Activated CD4-positive, alpha-beta T cell treated with anti-CD3 and anti-CD28 coated beads for 36 hours (primary cell): ENCODE results near the gene GNG8. TPM values are rescaled to one million over a fixed set of nuclear protein-coding genes. Genes with fewer than 3 reads are reported as not detected.
"Not testable (repeated sequence)": the region's sequence is repeated elsewhere in the genome, so short reads cannot be mapped to it uniquely, and the experiment has no call there.

Source experiments
- ATAC-seq: fragments of 200-7000 bp; cut with Tn5 transposase; one replicate; pipeline ENCODE4 v1.10.0; 2021; ENCODE audit warnings: mild to moderate bottlenecking, moderate library complexity
- CTCF ChIA-PET: fragments of 350-600 bp; sonication (Branson Sonifier 250); formaldehyde crosslinking; loops from one replicate; lab custom pipeline; 2021; ENCODE audit warnings: antibody characterized with exemption; lab: Charles Lee
- POLR2A ChIA-PET: fragments of 350-600 bp; sonication (Branson Sonifier 250); formaldehyde crosslinking; loops from one replicate; lab custom pipeline; 2021; ENCODE audit warnings: antibody characterized with exemption, inconsistent platforms; lab: Charles Lee
- DNase-seq: peaks from one replicate; pipeline ENCODE4 v3.0.0-alpha.2; 2020
- H3K27ac Mint-ChIP-seq: one replicate; pipeline ENCODE4 v1.8.0; 2021; ENCODE audit warnings: mixed read lengths
- H3K27me3 Mint-ChIP-seq: one replicate; pipeline ENCODE4 v1.8.0; 2021; ENCODE audit warnings: mixed read lengths
- H3K36me3 Mint-ChIP-seq: one replicate; pipeline ENCODE4 v1.8.0; 2021; ENCODE audit warnings: low read depth, mixed read lengths
- H3K4me1 Mint-ChIP-seq: one replicate; pipeline ENCODE4 v1.8.0; 2021; ENCODE audit warnings: mixed read lengths
- H3K4me3 Mint-ChIP-seq: one replicate; pipeline ENCODE4 v1.8.0; 2021; ENCODE audit warnings: mild to moderate bottlenecking, moderate library complexity, mixed read lengths
- H3K9me3 Mint-ChIP-seq: one replicate; pipeline ENCODE4 v1.8.0; 2021; ENCODE audit warnings: low read depth, mixed read lengths
- intact Hi-C, 2 experiments: fragments of 100-400 bp; cut with DNase I in 1 of 2; cut with micrococcal nuclease in 1 of 2; formaldehyde crosslinking; loops; one replicate each; pipeline versions ENCODE4 v1.14.2 to v1.15.1; 2022 to 2024; cut with DNase I, micrococcal nuclease
- total RNA-seq, 2 experiments: library from RNA; stranded (reverse); gene quantifications; one replicate each; pipeline ENCODE4 v1.2.3, GENCODE V29; 2021

The GNG8 gene
- total RNA-seq, 2 experiments from 2014 or later = 13.8 to 17.4 TPM

DNA sequence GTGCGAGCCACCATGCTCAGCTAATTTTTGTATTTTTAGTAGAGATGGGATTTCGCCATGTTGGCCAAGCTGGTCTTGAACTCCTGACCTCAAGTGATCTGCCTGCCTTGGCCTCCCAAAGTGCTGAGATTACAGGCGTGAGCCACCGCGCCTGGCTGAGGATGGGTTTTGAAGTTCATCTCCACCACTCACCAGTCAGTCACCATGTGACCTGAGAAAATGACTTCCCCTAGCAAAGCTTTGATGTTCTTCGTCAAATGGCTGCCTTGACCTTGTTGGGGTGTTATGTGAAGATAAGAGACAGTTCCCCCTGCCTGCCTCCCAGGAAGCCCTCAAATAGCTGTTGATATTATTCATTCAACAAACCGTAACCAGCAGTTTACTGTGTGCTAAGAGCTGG lies 7.0 kb downstream of the GNG8 start:
- POLR2A ChIA-PET = interaction anchor here (1.0 to 1.1 kb wide), 2 partner anchors 9 to 18 kb away, joined by 4 read pairs; no protein-coding TSS in a partner anchor
- H3K4me3 Mint-ChIP-seq, H3K36me3 Mint-ChIP-seq, intact Hi-C loops, ATAC-seq, DNase-seq, H3K27me3 Mint-ChIP-seq, H3K9me3 Mint-ChIP-seq: not testable (repeated sequence)
- H3K4me1 Mint-ChIP-seq = peaks cover 27% of the 10 kb centered on the region
- peak overlapping the region; percentile 59 for H3K27ac Mint-ChIP-seq
- CTCF ChIA-PET = interaction anchor here (0.7 to 5.2 kb wide), 8 partner anchors 10 to 99 kb away, joined by 3 to 28 read pairs (median 3); partner anchors contain the start of genes CALM3 and DACT3

DNA sequence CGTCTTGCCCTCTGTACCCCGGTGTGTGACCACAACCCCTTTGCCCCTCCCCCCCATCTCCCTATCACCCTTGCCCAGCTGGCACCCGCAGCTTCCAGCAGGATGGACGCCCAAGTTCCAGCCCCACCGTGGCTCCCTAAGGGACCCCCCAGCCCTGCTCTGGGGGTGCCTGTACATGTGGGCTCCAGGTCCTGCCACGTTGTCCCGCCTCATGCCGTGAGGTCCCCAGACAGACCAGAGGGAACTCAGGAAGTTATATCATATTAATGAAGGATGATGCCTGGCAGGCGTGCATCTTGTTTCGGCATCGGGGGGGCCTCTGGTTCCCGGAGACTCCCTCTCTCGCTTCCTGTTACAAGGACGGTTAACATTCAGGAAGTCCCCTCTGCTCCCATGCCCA lies 9.6 kb downstream of the GNG8 start:
- no peaks in the 10 kb centered on the region for H3K27me3 Mint-ChIP-seq
- CTCF ChIA-PET = interaction anchor here (0.5 to 2.5 kb wide), 5 partner anchors 9 to 484 kb away, joined by 3 to 10 read pairs (median 3); no protein-coding TSS in a partner anchor
- POLR2A ChIA-PET = no interaction called here
- peaks cover 31% of the 10 kb centered on the region for H3K4me1 Mint-ChIP-seq
- intact Hi-C loops = no loop called here
- no peak for DNase-seq
- no peak for ATAC-seq
- H3K27ac Mint-ChIP-seq = no peak overlapping the region
- no peak overlapping the region for H3K4me3 Mint-ChIP-seq
- no peaks in the 10 kb centered on the region for H3K9me3 Mint-ChIP-seq
- peaks cover 21% of the 10 kb centered on the region for H3K36me3 Mint-ChIP-seq

DNA sequence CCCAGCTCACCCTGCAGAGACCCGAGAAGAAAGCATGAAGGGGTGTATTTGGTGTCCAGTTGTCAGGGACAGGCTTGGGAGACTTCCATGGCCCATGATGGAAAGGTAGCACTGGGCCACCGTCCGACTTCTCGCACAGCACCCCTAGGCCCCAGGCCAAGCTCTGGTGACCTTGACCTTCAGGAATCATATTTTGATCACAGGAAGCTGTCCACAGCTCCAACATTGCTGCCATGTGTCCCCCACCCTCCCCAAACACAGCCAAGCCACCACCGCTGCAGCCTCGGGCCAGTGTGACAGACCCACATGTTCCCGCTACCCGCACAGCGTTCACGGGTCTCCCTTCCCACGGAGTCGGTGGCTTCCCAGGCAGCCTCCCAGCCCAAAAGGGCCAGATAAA lies 10.3 kb downstream of the GNG8 start:
- Mint-ChIP-seq H3K4me3 (no peak overlapping the region), H3K27me3 (no peaks in the 10 kb centered on the region), H3K4me1 (peaks cover 39% of the 10 kb centered on the region), H3K9me3 (no peaks in the 10 kb centered on the region), H3K27ac (peak overlapping the region; percentile 31), H3K36me3 (peaks cover 26% of the 10 kb centered on the region)
- ChIA-PET POLR2A (no interaction called here), CTCF (interaction anchor here (0.6 to 2.5 kb wide), 6 partner anchors 8 to 385 kb away, joined by 3 to 10 read pairs (median 3); no protein-coding TSS in a partner anchor)
- intact Hi-C loops = no loop called here
- no peak for ATAC-seq
- no peak for DNase-seq

DNA sequence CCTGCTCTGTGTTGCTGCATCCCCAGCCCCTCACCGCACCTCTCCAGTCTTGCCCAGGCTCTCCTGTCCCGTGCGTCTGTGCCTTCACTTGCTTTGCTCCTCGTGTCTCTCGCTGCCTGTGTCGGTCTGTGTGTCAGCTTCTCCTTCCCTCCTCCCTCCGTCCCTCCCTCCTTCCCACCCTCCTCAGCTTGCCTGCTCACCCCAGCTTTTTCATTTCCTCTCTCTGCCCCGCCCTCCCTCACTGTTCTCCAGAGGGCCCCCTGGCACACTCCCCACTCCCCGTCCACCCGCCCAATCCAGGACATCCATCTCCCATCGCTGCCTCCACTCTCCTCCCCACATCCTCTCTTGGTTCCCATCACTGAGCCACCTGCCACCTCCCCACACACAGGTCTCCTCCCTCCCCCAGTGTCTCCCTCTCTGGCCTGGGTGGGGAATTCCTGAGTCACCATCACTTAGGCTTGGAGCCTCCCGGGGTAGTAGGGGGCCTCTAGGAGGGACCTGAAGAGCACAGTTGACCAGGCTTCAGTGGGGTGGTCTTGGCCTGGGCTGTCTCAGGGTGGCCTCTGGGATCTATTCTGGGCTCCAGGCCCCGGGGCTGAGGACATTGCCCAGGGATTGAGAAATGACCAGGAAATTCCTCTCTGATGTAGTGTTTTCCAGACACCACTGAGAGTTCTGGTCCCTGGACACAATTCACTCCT lies 10.9 kb downstream of the GNG8 start, which contains the start of gene PTGIR:
Gene PTGIR, minus strand, starts transcription at position 132 of the 704 bp plus-strand sequence. CDS start 864 bp downstream, outside the sequence.
- H3K27ac Mint-ChIP-seq = peak within 1 kb of the TSS; percentile 92
- intact Hi-C loops = loop anchor here in 1 of 2 experiments (5.0 kb wide), 1 partner anchor 162 kb away; the partner anchor contains the start of gene SLC1A5
- POLR2A ChIA-PET = no interaction called here
- CTCF ChIA-PET = interaction anchor here (0.6 to 2.5 kb wide), 5 partner anchors 8 to 86 kb away, joined by 3 to 10 read pairs (median 3); no protein-coding TSS in a partner anchor
- H3K4me3 Mint-ChIP-seq = peak within 1 kb of the TSS; percentile 82
- peaks cover 45% of the 10 kb centered on the region for H3K4me1 Mint-ChIP-seq
- H3K9me3 Mint-ChIP-seq = no peaks in the 10 kb centered on the region
- H3K36me3 Mint-ChIP-seq = peaks cover 31% of the 10 kb centered on the region
- peak; percentile 80 for ATAC-seq
- no peaks in the 10 kb centered on the region for H3K27me3 Mint-ChIP-seq
- peak; percentile 75 for DNase-seq

DNA sequence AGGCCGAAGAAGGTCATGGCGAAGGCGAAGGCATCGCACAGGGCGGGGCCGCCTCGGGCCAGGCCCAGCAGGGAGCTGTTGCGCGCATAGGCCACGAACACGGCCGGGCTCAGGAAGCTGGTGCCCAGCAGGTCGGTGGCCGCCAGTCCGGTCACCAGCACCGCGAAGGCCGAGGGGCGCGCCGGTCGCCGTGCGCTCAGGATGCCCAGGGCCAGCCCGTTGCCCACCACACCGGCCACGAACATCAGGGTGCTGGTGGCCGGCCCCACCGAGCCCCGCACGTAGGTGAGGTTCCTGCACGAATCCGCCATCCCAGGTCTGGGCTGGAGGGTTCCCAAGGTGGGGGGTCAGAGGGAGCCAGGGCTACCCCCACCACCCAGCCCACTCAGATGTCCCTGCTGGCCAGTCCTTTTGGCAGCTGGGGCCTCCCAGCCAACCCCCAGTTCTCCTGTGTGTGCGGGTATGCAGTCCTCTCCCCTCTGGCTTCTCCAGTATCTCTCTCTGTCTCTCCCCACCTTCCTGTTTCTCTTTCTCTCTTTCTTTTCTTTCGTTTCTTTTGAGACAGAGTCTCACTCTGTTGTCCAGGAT lies 12.0 kb downstream of the GNG8 start:
- H3K27ac Mint-ChIP-seq = peak overlapping the region; percentile 92
- ATAC-seq = no peak
- intact Hi-C loops = loop anchor here in 1 of 2 experiments (5.0 kb wide), 1 partner anchor 163 kb away; the partner anchor contains the start of gene SLC1A5
- CTCF ChIA-PET = interaction anchor here (2.5 to 4.0 kb wide), 2 partner anchors 10 to 11 kb away, joined by 10 to 12 read pairs; no protein-coding TSS in a partner anchor
- peaks cover 54% of the 10 kb centered on the region for H3K4me1 Mint-ChIP-seq
- DNase-seq = no peak
- H3K4me3 Mint-ChIP-seq = peak overlapping the region; percentile 82
- POLR2A ChIA-PET = no interaction called here
- H3K36me3 Mint-ChIP-seq = peaks cover 33% of the 10 kb centered on the region
- no peaks in the 10 kb centered on the region for H3K27me3 Mint-ChIP-seq
- H3K9me3 Mint-ChIP-seq = no peaks in the 10 kb centered on the region

DNA sequence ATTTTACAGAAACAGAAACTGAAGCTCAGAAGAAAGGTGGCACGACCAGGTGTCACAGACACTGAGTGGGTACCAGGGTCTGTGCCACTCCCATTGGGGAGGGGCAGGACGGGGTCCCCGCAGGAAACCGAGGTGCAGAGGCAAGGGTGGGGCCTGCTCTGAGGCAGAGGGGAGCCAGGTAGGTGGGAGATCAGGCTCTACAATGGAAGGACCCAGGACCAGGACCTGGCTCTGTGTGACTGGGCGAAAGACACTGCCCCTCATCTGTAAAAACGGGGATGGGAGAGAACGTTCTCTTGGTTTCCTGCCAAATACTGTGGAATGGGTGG lies 13.9 kb downstream of the GNG8 start:
- H3K27ac Mint-ChIP-seq = peak overlapping the region; percentile 66
- DNase-seq (no peak), ATAC-seq (no peak)
- CTCF ChIA-PET = interaction anchor here (0.6 to 14.4 kb wide), 9 partner anchors 10 to 233 kb away, joined by 3 to 206 read pairs (median 4); partner anchors contain the start of genes CALM3 and DACT3
- peak overlapping the region; percentile 66 for H3K4me3 Mint-ChIP-seq
- POLR2A ChIA-PET = no interaction called here
- peaks cover 65% of the 10 kb centered on the region for H3K4me1 Mint-ChIP-seq
- no peaks in the 10 kb centered on the region for H3K27me3 Mint-ChIP-seq
- intact Hi-C loops = loop anchor here in 1 of 2 experiments (5.0 kb wide), 1 partner anchor 165 kb away; the partner anchor contains the start of gene SLC1A5
- no peaks in the 10 kb centered on the region for H3K9me3 Mint-ChIP-seq
- peaks cover 38% of the 10 kb centered on the region for H3K36me3 Mint-ChIP-seq

DNA sequence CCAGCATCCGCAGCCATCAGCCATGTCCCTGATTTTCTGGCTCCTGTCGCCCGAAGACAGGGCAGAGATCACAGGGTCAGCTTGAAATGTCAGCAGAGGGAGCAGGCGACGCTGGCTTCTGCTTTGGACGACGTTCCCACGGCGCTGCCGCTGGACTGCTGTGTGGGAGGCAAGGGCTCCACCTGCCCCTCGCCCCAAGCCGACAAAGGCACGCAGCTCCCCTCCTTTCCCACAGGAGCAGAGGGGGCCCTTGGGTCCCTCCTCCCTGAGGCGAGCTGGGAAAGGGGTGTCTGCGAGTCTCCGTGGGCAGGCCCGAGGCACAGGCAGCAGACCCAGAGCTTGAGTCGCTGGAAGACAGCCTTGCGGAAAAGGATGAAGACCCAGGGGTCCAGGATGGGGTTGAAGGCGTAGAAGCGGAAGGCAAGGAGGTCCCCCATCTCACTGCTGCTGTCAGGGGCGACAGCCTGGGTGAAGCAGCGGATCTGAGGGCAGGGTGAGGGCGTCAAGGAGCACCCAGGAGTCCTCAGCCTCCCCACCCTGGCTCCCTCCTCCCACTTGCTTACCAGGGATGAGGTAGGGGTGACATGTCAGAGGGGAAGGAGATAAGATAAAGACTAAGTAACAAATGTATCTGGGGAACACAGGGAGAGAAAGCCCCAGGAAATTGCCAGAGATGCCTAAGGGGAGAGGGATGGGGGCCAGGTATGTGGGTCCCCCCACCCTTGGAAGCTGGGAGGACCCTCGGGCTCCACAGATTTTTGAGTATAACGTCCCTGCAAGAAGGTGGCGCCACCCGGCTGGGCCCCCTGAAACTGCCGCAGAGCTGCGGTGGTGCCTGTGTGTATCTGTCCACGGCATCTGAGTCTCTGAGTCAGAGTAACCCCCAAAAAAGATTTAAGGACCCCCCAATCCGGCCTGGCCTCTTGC lies 14.5 kb downstream of the GNG8 start:
- POLR2A ChIA-PET = no interaction called here
- peak overlapping the region; percentile 66 for H3K4me3 Mint-ChIP-seq
- no peak for ATAC-seq
- intact Hi-C loops = loop anchor here in 1 of 2 experiments (5.0 kb wide), 1 partner anchor 166 kb away; the partner anchor contains the start of gene SLC1A5
- CTCF ChIA-PET = interaction anchor here (0.6 to 14.4 kb wide), 12 partner anchors 9 to 233 kb away, joined by 3 to 206 read pairs (median 4); partner anchors contain the start of genes CALM3, DACT3 and GNG8
- no peaks in the 10 kb centered on the region for H3K27me3 Mint-ChIP-seq
- peak overlapping the region; percentile 94 for H3K27ac Mint-ChIP-seq
- H3K36me3 Mint-ChIP-seq = peaks cover 38% of the 10 kb centered on the region
- H3K4me1 Mint-ChIP-seq = peaks cover 71% of the 10 kb centered on the region
- peak; percentile 56 for DNase-seq
- H3K9me3 Mint-ChIP-seq = no peaks in the 10 kb centered on the region

DNA sequence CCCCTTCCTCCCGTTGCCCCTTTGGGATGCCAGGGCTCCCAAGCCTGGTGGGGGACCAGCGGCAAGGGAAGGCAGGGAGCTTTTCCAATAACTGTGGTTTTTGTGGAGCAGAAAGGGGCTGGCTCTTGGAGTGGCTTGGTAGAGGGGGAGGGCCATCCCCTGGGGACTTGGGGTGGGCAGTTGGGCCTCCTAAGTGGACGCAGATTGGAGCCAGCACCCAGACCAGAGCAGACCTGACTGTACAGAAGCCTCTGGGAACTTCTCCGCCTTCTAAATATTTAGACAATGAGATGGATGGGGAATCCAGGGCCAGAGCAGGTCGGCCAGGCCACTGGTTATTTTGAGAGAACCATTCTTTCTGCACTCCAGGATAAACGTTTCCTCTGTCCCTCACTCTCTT lies 15.3 kb downstream of the GNG8 start:
- Mint-ChIP-seq H3K36me3 (peaks cover 38% of the 10 kb centered on the region), H3K27me3 (no peaks in the 10 kb centered on the region), H3K27ac (peak overlapping the region; percentile 94), H3K4me3 (peak overlapping the region; percentile 66), H3K4me1 (peaks cover 78% of the 10 kb centered on the region), H3K9me3 (no peaks in the 10 kb centered on the region)
- no peak for ATAC-seq
- DNase-seq = no peak
- ChIA-PET POLR2A (interaction anchor here (0.8 kb wide), 2 partner anchors 8 to 22 kb away, joined by 3 to 4 read pairs; no protein-coding TSS in a partner anchor), CTCF (interaction anchor here (0.6 to 14.4 kb wide), 10 partner anchors 8 to 158 kb away, joined by 3 to 206 read pairs (median 4); partner anchors contain the start of genes DACT3 and GNG8)
- intact Hi-C loops = loop anchor here in 1 of 2 experiments (5.0 kb wide), 1 partner anchor 167 kb away; the partner anchor contains the start of gene SLC1A5

DNA sequence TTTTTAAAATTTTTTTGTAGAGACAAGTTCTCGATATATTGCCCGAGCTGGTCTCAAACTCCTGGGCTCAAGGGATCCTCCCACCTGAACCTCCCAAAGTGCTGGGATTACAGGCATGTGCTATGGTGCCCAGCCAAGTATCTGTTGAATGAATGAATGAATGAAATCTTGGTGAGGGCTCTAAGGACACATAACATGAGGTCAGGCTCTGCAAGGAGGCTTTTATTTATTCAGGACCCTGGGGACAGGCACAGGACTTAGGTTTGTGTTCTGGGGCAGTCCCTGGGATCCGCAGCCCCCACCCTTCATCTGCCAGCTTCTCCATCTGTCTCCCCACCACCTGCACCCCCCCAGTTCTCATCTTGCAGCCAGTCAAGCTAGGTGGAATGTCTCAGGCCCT lies 15.7 kb downstream of the GNG8 start:
- intact Hi-C loops = loop anchor here in 1 of 2 experiments (5.0 kb wide), 1 partner anchor 167 kb away; the partner anchor contains the start of gene SLC1A5

More for the DNA sequence above, 15.7 kb downstream of the GNG8 start:
- Mint-ChIP-seq H3K27me3 (no peaks in the 10 kb centered on the region), H3K4me3 (peak overlapping the region; percentile 73), H3K27ac (peak overlapping the region; percentile 94), H3K4me1 (peaks cover 77% of the 10 kb centered on the region), H3K36me3 (peaks cover 38% of the 10 kb centered on the region), H3K9me3 (no peaks in the 10 kb centered on the region)
- DNase-seq (no peak), ATAC-seq (no peak)
- POLR2A ChIA-PET = interaction anchor here (0.8 to 1.0 kb wide), 4 partner anchors 8 to 22 kb away, joined by 3 to 4 read pairs (median 3); no protein-coding TSS in a partner anchor
- CTCF ChIA-PET = interaction anchor here (0.6 to 14.4 kb wide), 9 partner anchors 8 to 114 kb away, joined by 3 to 206 read pairs (median 4); partner anchors contain the start of genes DACT3 and GNG8
